Measurements from ENCODE around the gene PAX2.

The PAX2 gene

GRCh38 chr10:100835810-100836209 lies 90.4 kb downstream of the PAX2 start:
- H3K4me3 ChIP-seq (ENCODE audit: low read depth, low read length), result no peak overlapping the region
- DNase-seq (ENCODE audit: low read depth, low spot score), result no peak
- in situ Hi-C loops (cut with HindIII; ENCODE audit: low sequenced_read_pairs), result no loop called here
- TF ChIP-seq CTCF (IDR thresholded peaks at IDR 0.05; ENCODE audit: low read depth, low read length), result no peak

- DNase-seq (ENCODE audit: low read depth, low spot score), result no peak
- no peak overlapping the region for H3K4me3 ChIP-seq (ENCODE audit: low read depth, low read length)
- in situ Hi-C loops (cut with HindIII; ENCODE audit: low sequenced_read_pairs), result no loop called here
- no peak for TF ChIP-seq CTCF (IDR thresholded peaks at IDR 0.05; ENCODE audit: low read depth, low read length)
Measured at GRCh38 chr10:100836891-100837290, 91.5 kb downstream of the PAX2 start.

- H3K4me3 ChIP-seq (ENCODE audit: low read depth, low read length), result no peak overlapping the region
- no peak for TF ChIP-seq CTCF (IDR thresholded peaks at IDR 0.05; ENCODE audit: low read depth, low read length)
- in situ Hi-C loops (cut with HindIII; ENCODE audit: low sequenced_read_pairs), result no loop called here
- no peak for DNase-seq (ENCODE audit: low read depth, low spot score)
Measured at GRCh38 chr10:100837300-100837699, 91.9 kb downstream of the PAX2 start.

GRCh38 chr10:100838986-100839385 lies 93.6 kb downstream of the PAX2 start:
- H3K4me3 ChIP-seq (ENCODE audit: low read depth, low read length), result no peak overlapping the region
- in situ Hi-C loops (cut with HindIII; ENCODE audit: low sequenced_read_pairs), result no loop called here
- TF ChIP-seq CTCF (IDR thresholded peaks at IDR 0.05; ENCODE audit: low read depth, low read length), result no peak
- no peak for DNase-seq (ENCODE audit: low read depth, low spot score)

- no peak for TF ChIP-seq CTCF (IDR thresholded peaks at IDR 0.05; ENCODE audit: low read depth, low read length)
- in situ Hi-C loops (cut with HindIII; ENCODE audit: low sequenced_read_pairs), result no loop called here
- DNase-seq (ENCODE audit: low read depth, low spot score), result no peak
- H3K4me3 ChIP-seq (ENCODE audit: low read depth, low read length), result no peak overlapping the region
Measured at GRCh38 chr10:100841528-100841927, 96.1 kb downstream of the PAX2 start.

- no peak for DNase-seq (ENCODE audit: low read depth, low spot score)
- in situ Hi-C loops (cut with HindIII; ENCODE audit: low sequenced_read_pairs), result no loop called here
- no peak overlapping the region for H3K4me3 ChIP-seq (ENCODE audit: low read depth, low read length)
- TF ChIP-seq CTCF (IDR thresholded peaks at IDR 0.05; ENCODE audit: low read depth, low read length), result no peak
Measured at GRCh38 chr10:100847440-100847839, 102.1 kb downstream of the PAX2 start.

GRCh38 chr10:100848770-100849169 lies 103.4 kb downstream of the PAX2 start:
- no peak overlapping the region for H3K4me3 ChIP-seq (ENCODE audit: low read depth, low read length)
- in situ Hi-C loops (cut with HindIII; ENCODE audit: low sequenced_read_pairs), result no loop called here
- DNase-seq (ENCODE audit: low read depth, low spot score), result no peak
- TF ChIP-seq CTCF (IDR thresholded peaks at IDR 0.05; ENCODE audit: low read depth, low read length), result no peak

Data from astrocyte of the spinal cord (primary cell).